OCI-LY7 (cell line): ENCODE measurements around the gene ESRRG.

Experiments
- CTCF ChIP-seq: fragments of 200-600 bp; sonication (generic); conservative IDR thresholded peaks from 2 replicates; pipeline ENCODE4 v1.5.1; 2014; ENCODE audit warnings: mild to moderate bottlenecking, antibody characterized with exemption, low read length, moderate library complexity, mixed read lengths
- EZH2phosphoT487 ChIP-seq: fragments of 200-600 bp; sonication (generic); IDR thresholded peaks from 2 replicates; pipeline ENCODE4 v1.6.1; 2018; ENCODE audit warnings: low read depth, borderline replicate concordance, mild to moderate bottlenecking, mixed run types, antibody characterized with exemption, low read length, moderate library complexity, mixed read lengths

GRCh38 chr1:216478238-216478637 lies 245.0 kb downstream of the ESRRG start:
- TF ChIP-seq CTCF (no peak), EZH2phosphoT487 (no peak)
